Measurements from ENCODE around the gene MOB3A.
A peak's percentile ranks its signal among the peaks of the same experiment; 100 is the strongest.

The MOB3A gene

DNA sequence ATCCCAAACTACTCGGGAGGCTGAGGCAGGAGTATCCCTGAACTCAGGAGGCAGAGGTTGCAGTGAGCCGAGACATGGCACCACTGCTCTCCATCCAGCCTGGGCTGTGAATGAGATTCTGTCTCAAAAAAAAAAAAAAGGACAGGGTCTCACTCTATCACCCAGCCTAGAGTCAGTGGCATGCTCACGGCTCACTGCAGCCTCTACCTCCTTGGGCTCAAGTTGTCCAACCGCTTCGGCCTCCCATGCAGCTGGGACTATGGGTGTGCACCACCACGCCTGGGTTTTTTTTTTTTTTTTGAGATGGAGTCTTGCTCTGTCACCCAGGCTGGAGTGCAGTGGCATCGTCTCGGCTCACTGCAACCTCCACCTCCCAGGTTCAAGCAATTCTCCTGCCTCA lies 59.7 kb downstream of the MOB3A start:
- ChIA-PET POLR2A (interaction anchor here (0.6 to 3.2 kb wide), 2 partner anchors 13 to 17 kb away, joined by 9 to 17 read pairs; no protein-coding TSS in a partner anchor), CTCF (no interaction called here)
- Histone ChIP-seq H3K4me3 (ENCODE audit: low read depth, low read length) (no peak overlapping the region), H3K36me3 (ENCODE audit: control insufficient read depth in 2 of 2, insufficient read depth in 1 of 2, low read length in 2 of 2) (peaks cover 0 to 33% of the 10 kb centered on the region in 2 experiments; a peak in 1 of 3 replicates), H3K9me3 (ENCODE audit: control insufficient read depth, insufficient read depth, low read depth, low read length) (no peaks in the 10 kb centered on the region), H3K27ac (ENCODE audit: extremely low read depth, low read depth, low read length) (no peak overlapping the region), H3K4me1 (ENCODE audit: control insufficient read depth, insufficient read depth, low read length) (peaks cover 7% of the 10 kb centered on the region)
- TF ChIP-seq, protein P1, sequence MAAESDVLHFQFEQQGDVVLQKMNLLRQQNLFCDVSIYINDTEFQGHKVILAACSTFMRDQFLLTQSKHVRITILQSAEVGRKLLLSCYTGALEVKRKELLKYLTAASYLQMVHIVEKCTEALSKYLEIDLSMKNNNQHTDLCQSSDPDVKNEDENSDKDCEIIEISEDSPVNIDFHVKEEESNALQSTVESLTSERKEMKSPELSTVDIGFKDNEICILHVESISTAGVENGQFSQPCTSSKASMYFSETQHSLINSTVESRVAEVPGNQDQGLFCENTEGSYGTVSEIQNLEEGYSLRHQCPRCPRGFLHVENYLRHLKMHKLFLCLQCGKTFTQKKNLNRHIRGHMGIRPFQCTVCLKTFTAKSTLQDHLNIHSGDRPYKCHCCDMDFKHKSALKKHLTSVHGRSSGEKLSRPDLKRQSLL (tag by site-specific recombination; IDR thresholded peaks at IDR 0.05): peak; percentile 67; the same call in 1 of the 2 replicates
- TF ChIP-seq ZNF221 (tag by site-specific recombination; IDR thresholded peaks at IDR 0.05; ENCODE audit: borderline replicate concordance): no peak

DNA sequence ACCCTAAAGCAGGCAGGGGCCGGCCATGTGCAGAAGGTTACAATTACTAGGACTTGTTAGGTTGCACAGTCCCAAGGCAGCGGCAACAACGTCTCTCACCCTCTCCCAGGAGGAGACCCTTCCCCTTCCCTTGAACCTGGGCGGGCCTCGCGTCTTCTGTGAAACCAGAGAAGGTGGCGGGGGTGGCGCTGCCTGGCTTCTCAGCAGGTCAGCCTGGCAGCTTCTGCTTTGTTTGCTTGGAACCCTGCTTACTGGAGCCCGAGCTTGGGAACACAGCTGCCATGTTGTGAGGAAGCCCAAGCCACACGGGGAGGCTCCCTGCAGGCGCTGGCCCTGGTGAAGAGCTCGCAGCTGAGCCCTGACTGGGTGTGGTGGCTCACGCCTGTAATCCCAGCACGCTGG lies 60.5 kb downstream of the MOB3A start:
- Histone ChIP-seq H3K36me3 (ENCODE audit: control insufficient read depth in 2 of 2, insufficient read depth in 1 of 2, low read length in 2 of 2) (peaks cover 0 to 25% of the 10 kb centered on the region in 2 experiments; a peak in 1 of 3 replicates), H3K4me3 (ENCODE audit: low read depth, low read length) (no peak overlapping the region), H3K4me1 (ENCODE audit: control insufficient read depth, insufficient read depth, low read length) (peaks cover 6% of the 10 kb centered on the region; the same call in 1 of the 2 replicates), H3K9me3 (ENCODE audit: control insufficient read depth, insufficient read depth, low read depth, low read length) (no peaks in the 10 kb centered on the region), H3K27ac (ENCODE audit: extremely low read depth, low read depth, low read length) (no peak overlapping the region)
- ChIA-PET CTCF (interaction anchor here (0.6 to 1.0 kb wide), 2 partner anchors 16 to 34 kb away, joined by 3 to 7 read pairs; no protein-coding TSS in a partner anchor), POLR2A (interaction anchor here (0.6 to 3.2 kb wide), 2 partner anchors 13 to 26 kb away, joined by 4 to 17 read pairs; no protein-coding TSS in a partner anchor)
- TF ChIP-seq ZNF510 (tag by site-specific recombination; IDR thresholded peaks at IDR 0.05; ENCODE audit: insufficient replicate concordance) (no peak), ZNF677 (tag by site-specific recombination; IDR thresholded peaks at IDR 0.05) (no peak), KLF8 (tag by site-specific recombination; IDR thresholded peaks at IDR 0.05) (peak; percentile 37), ZIC2 (tag by site-specific recombination; IDR thresholded peaks at IDR 0.05) (0 out of 2 replicates have a peak, but pooled peaks have one; percentile 12), ZNF223 (tag by site-specific recombination; IDR thresholded peaks at IDR 0.05) (no peak), YY1 (tag by site-specific recombination; IDR thresholded peaks at IDR 0.05) (peak; percentile 39; the same call in 1 of the 2 replicates), ZNF266 (tag by site-specific recombination; IDR thresholded peaks at IDR 0.05; ENCODE audit: low read depth) (no peak), ZNF184 (tag by site-specific recombination; IDR thresholded peaks at IDR 0.05) (0 out of 2 replicates have a peak, but pooled peaks have one; percentile 6)
- TF ChIP-seq, protein P2, sequence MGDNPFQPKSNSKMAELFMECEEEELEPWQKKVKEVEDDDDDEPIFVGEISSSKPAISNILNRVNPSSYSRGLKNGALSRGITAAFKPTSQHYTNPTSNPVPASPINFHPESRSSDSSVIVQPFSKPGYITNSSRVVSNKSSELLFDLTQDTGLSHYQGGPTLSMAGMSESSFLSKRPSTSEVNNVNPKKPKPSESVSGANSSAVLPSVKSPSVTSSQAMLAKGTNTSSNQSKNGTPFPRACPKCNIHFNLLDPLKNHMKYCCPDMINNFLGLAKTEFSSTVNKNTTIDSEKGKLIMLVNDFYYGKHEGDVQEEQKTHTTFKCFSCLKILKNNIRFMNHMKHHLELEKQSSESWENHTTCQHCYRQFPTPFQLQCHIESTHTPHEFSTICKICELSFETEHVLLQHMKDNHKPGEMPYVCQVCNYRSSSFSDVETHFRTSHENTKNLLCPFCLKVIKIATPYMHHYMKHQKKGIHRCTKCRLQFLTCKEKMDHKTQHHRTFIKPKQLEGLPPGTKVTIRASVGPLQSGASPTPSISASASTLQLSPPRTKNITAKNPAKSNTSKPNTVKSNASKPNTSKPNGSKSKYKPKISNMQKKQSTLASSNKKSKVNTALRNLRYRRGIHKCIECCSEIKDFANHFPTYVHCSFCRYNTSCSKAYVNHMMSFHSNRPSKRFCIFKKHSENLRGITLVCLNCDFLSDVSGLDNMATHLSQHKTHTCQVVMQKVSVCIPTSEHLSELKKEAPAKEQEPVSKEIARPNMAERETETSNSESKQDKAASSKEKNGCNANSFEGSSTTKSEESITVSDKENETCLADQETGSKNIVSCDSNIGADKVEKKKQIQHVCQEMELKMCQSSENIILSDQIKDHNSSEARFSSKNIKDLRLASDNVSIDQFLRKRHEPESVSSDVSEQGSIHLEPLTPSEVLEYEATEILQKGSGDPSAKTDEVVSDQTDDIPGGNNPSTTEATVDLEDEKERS (tag by site-specific recombination; IDR thresholded peaks at IDR 0.05): peak; percentile 70; the same call in 1 of the 2 replicates
- TF ChIP-seq, protein P3, sequence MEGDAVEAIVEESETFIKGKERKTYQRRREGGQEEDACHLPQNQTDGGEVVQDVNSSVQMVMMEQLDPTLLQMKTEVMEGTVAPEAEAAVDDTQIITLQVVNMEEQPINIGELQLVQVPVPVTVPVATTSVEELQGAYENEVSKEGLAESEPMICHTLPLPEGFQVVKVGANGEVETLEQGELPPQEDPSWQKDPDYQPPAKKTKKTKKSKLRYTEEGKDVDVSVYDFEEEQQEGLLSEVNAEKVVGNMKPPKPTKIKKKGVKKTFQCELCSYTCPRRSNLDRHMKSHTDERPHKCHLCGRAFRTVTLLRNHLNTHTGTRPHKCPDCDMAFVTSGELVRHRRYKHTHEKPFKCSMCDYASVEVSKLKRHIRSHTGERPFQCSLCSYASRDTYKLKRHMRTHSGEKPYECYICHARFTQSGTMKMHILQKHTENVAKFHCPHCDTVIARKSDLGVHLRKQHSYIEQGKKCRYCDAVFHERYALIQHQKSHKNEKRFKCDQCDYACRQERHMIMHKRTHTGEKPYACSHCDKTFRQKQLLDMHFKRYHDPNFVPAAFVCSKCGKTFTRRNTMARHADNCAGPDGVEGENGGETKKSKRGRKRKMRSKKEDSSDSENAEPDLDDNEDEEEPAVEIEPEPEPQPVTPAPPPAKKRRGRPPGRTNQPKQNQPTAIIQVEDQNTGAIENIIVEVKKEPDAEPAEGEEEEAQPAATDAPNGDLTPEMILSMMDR (tag by site-specific recombination; IDR thresholded peaks at IDR 0.05): no peak

DNA sequence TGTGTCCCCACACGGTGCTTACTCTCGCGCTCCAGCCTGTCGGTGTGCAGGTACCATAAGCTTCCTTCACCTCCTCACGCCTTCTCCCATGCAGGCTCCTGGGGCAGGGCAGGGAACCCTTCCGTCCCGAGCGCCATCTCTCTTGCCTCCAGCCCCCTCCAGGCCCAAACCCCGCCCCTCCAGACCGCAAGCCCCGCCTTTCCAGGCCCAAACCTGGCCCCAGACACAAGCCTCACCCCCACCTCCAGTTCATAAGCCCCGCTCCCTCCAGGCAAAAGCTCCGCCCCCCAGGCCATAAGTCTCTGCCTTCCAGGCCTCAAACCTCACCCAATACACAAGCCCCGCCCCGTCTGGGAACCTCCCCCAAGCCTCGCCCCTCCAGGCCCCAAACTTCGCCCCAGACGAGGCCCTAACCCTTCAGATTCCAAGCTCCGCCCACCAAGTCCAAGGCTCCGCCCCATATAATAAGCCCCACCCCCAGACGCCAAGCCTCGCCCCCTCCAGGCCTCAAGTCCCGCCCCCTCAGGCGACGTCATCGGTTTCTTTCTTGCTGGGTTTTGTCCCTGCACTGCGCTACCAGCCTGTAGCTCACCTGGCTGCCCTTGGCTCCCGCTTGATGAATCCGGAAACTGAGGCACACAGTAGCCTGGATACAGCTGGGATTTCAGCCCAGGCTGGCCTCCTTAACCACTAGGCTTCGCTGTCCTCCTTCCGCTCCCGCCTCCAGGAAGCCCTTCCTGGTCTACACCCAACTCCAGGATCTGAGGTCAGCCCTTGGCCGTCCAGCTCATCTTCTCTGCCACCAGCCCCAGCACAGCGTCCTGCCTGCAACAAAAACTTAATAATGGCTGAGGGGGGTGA lies 61.2 kb downstream of the MOB3A start:
- peaks cover 6% of the 10 kb centered on the region; the same call in 1 of the 2 replicates for H3K4me1 ChIP-seq (ENCODE audit: control insufficient read depth, insufficient read depth, low read length)
- ChIA-PET POLR2A (interaction anchor here (0.5 to 3.2 kb wide), 6 partner anchors 14 to 124 kb away, joined by 3 to 17 read pairs (median 4); no protein-coding TSS in a partner anchor), CTCF (interaction anchor here (0.6 to 1.0 kb wide), 2 partner anchors 16 to 35 kb away, joined by 3 to 7 read pairs; no protein-coding TSS in a partner anchor)
- H3K9me3 ChIP-seq (ENCODE audit: control insufficient read depth, insufficient read depth, low read depth, low read length): no peaks in the 10 kb centered on the region
- peaks cover 0 to 18% of the 10 kb centered on the region in 2 experiments; a peak in 1 of 3 replicates for H3K36me3 ChIP-seq (ENCODE audit: control insufficient read depth in 2 of 2, insufficient read depth in 1 of 2, low read length in 2 of 2)
- H3K4me3 ChIP-seq (ENCODE audit: low read depth, low read length): no peak overlapping the region
- no peak overlapping the region for H3K27ac ChIP-seq (ENCODE audit: extremely low read depth, low read depth, low read length)
- TF ChIP-seq, protein P4, sequence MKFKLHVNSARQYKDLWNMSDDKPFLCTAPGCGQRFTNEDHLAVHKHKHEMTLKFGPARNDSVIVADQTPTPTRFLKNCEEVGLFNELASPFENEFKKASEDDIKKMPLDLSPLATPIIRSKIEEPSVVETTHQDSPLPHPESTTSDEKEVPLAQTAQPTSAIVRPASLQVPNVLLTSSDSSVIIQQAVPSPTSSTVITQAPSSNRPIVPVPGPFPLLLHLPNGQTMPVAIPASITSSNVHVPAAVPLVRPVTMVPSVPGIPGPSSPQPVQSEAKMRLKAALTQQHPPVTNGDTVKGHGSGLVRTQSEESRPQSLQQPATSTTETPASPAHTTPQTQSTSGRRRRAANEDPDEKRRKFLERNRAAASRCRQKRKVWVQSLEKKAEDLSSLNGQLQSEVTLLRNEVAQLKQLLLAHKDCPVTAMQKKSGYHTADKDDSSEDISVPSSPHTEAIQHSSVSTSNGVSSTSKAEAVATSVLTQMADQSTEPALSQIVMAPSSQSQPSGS (tag by site-specific recombination; IDR thresholded peaks at IDR 0.05; ENCODE audit: low read depth): peak; percentile 96
- TF ChIP-seq, protein P5, sequence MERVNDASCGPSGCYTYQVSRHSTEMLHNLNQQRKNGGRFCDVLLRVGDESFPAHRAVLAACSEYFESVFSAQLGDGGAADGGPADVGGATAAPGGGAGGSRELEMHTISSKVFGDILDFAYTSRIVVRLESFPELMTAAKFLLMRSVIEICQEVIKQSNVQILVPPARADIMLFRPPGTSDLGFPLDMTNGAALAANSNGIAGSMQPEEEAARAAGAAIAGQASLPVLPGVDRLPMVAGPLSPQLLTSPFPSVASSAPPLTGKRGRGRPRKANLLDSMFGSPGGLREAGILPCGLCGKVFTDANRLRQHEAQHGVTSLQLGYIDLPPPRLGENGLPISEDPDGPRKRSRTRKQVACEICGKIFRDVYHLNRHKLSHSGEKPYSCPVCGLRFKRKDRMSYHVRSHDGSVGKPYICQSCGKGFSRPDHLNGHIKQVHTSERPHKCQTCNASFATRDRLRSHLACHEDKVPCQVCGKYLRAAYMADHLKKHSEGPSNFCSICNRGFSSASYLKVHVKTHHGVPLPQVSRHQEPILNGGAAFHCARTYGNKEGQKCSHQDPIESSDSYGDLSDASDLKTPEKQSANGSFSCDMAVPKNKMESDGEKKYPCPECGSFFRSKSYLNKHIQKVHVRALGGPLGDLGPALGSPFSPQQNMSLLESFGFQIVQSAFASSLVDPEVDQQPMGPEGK (tag by site-specific recombination; IDR thresholded peaks at IDR 0.05): peak; percentile 34; the same call in 1 of the 2 replicates
- TF ChIP-seq ZNF157 (tag by site-specific recombination; IDR thresholded peaks at IDR 0.05): no peak
- TF ChIP-seq ZNF530 (tag by site-specific recombination; IDR thresholded peaks at IDR 0.05; ENCODE audit: low read depth): no peak
- TF ChIP-seq ZNF184 (tag by site-specific recombination; IDR thresholded peaks at IDR 0.05): 0 out of 2 replicates have a peak, but pooled peaks have one; percentile 4
- TF ChIP-seq KLF1 (tag by site-specific recombination; IDR thresholded peaks at IDR 0.05): peak; percentile 88
- TF ChIP-seq SP3 (tag by site-specific recombination; IDR thresholded peaks at IDR 0.05): peak; percentile 80
- peak; percentile 89 for TF ChIP-seq KLF8 (tag by site-specific recombination; IDR thresholded peaks at IDR 0.05)

All from HEK293 (cell line).